Measurements from ENCODE around the gene MEAF6. TPM values are rescaled to one million over a fixed set of nuclear protein-coding genes. Genes with fewer than 3 reads are reported as not detected.

MEAF6 gene
- total RNA-seq (50.5 and 62.5 TPM in 2 replicates), polyA plus RNA-seq (24.3 and 28.0 TPM in 2 replicates), polyA minus RNA-seq (15.7 and 16.3 TPM in 2 replicates), Bru-seq, nascent RNA (percentile 74 among the genes with signal in this experiment), BruChase-seq, experiment 1, labeled RNA remaining after a 6-hour chase (percentile 84 among the genes with signal in this experiment), BruChase-seq, experiment 2, labeled RNA remaining after a 2-hour chase (percentile 81 among the genes with signal in this experiment)
- 41.3 and 44.5 TPM in 2 replicates for polyA plus RNA-seq (2011; cell fraction: cytosol; rRNA removed)
- 35.8 and 55.2 TPM in 2 replicates for polyA plus RNA-seq (2011; cell fraction: nucleus; rRNA removed)
- polyA plus RNA-seq (2012), result 40.8 and 41.2 TPM in 2 replicates
- polyA minus RNA-seq (2011; cell fraction: cytosol; rRNA and poly(A)+ RNA removed), result 14.5 TPM
- polyA minus RNA-seq (2011; cell fraction: nucleus; rRNA and poly(A)+ RNA removed), result 17.6 and 22.2 TPM in 2 replicates
- long read RNA-seq, transcript MEAF6-202 (6 exons, 603 nt), result minor isoform, 7 of 174 reads
- long read RNA-seq, transcript MEAF6-206 (8 exons, 1,408 nt), result minor isoform, 16 of 174 reads
- long read RNA-seq, transcript MEAF6-201 (7 exons, 1,525 nt), result major isoform, 138 of 174 reads
- long read RNA-seq, partial matches to known transcripts, result 4 of 174 reads
- long read RNA-seq, other reads (novel, unspliced or antisense), result 8 of 174 reads

DNA sequence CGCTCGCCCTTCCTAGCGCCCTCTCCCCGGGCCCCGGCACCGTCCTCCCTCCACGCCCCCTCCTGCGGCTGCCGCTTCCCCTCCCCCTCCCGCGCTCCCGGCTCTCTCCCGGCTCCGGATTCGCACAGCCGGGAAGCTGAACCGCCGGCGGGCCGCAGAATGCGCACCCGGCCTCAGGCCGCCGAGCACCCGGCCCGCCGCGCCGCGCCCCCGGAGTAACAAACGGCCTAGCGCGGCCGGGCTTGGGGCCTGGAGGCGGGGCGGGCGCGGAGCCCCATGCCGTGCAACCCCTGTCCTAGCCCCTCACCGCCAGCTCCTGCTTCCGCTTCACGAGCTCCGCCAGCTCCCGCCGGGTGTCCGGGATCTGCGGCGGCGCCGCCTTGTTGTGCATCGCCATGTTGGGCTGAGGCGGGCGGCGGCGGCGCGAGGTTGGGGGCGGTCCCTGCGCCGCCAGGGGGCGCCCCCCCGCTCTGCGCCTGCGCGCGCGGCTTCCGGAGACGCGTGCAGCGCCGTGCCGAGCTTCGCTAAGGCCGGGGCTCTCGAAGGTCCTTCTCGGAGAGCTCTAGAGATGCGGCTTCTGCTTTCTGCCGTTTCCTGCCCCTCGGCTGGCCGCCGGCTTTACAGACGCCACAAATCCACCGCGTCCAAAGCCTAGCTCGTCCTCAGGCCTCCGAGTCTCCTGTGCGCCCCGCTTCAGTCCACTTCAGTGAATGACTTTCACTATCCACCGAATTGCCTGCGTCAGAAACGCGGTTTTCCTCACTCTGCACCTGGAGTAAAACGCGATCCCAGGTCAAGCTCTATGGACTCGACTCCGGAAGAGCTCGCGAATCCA is at the start of gene MEAF6:
Gene MEAF6 (minus strand): TSS at position 417 of the 835 bp plus-strand sequence. CDS start 20 bp downstream, at position 397.
- no peaks in the 10 kb centered on the region for H3K9me1 ChIP-seq (replicated peaks; ENCODE audit: control insufficient read depth, extremely low read depth, insufficient read depth, low read length)
- no TSS peak for BruUV-seq (replicated peaks)
- peak within 1 kb of the TSS; percentile 87 for H3K27ac ChIP-seq (ENCODE audit: insufficient read depth, low read depth, low read length)
- H3K27me3 ChIP-seq (ENCODE audit: control insufficient read depth in 2 of 2, insufficient read depth in 2 of 2, low read length in 2 of 2), result no peaks in the 10 kb centered on the region
- H3K4me3 ChIP-seq (replicated peaks in 1 of 3; ENCODE audit: insufficient read depth in 1 of 3, low read depth in 1 of 3, low read length in 3 of 3), result peak within 1 kb of the TSS; percentile 72 to 81 (median 80)
- H3K4me2 ChIP-seq (ENCODE audit: insufficient read depth, low read length), result peak within 1 kb of the TSS; percentile 97
- intact Hi-C loops (cut with micrococcal nuclease), result loop anchor here (1.0 to 2.0 kb wide), 6 partner anchors 20 to 168 kb away; partner anchors contain the start of genes GNL2 and SNIP1
- H3K79me2 ChIP-seq (ENCODE audit: control insufficient read depth, insufficient read depth, low read length), result peaks cover 18% of the 10 kb centered on the region
- peaks cover 3 to 5% of the 10 kb centered on the region in 2 experiments for H3K36me3 ChIP-seq (ENCODE audit: control insufficient read depth in 2 of 2, extremely low read depth in 1 of 2, insufficient read depth in 2 of 2, low read length in 2 of 2)
- TF ChIP-seq MYC (IDR thresholded peaks at IDR 0.05; ENCODE audit: low read depth, low read length) (no peak), JUN (IDR thresholded peaks at IDR 0.05; ENCODE audit: borderline replicate concordance, insufficient read depth, insufficient read length, low read depth) (no peak), GATA2 (IDR thresholded peaks at IDR 0.05; ENCODE audit: insufficient read depth, insufficient read length, low read depth, low read length) (no peak), POLR2A (IDR thresholded peaks at IDR 0.05; ENCODE audit: low read depth, low read length) (peak; percentile 63), EZH2 (IDR thresholded peaks at IDR 0.05; ENCODE audit: borderline replicate concordance, low read depth, low read length, severe bottlenecking) (no peak), FOS (IDR thresholded peaks at IDR 0.05; ENCODE audit: borderline replicate concordance, insufficient read depth, low read length) (no peak), POLR2AphosphoS5 (IDR thresholded peaks at IDR 0.05; ENCODE audit: insufficient read depth, low read depth, low read length) (peak; percentile 93)
- TF ChIP-seq, protein P1, sequence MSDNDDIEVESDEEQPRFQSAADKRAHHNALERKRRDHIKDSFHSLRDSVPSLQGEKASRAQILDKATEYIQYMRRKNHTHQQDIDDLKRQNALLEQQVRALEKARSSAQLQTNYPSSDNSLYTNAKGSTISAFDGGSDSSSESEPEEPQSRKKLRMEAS (IDR thresholded peaks at IDR 0.05; ENCODE audit: insufficient read depth, insufficient read length), result peak; percentile 58
- TF ChIP-seq, protein P2, sequence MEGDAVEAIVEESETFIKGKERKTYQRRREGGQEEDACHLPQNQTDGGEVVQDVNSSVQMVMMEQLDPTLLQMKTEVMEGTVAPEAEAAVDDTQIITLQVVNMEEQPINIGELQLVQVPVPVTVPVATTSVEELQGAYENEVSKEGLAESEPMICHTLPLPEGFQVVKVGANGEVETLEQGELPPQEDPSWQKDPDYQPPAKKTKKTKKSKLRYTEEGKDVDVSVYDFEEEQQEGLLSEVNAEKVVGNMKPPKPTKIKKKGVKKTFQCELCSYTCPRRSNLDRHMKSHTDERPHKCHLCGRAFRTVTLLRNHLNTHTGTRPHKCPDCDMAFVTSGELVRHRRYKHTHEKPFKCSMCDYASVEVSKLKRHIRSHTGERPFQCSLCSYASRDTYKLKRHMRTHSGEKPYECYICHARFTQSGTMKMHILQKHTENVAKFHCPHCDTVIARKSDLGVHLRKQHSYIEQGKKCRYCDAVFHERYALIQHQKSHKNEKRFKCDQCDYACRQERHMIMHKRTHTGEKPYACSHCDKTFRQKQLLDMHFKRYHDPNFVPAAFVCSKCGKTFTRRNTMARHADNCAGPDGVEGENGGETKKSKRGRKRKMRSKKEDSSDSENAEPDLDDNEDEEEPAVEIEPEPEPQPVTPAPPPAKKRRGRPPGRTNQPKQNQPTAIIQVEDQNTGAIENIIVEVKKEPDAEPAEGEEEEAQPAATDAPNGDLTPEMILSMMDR (IDR thresholded peaks at IDR 0.05; ENCODE audit: extremely low read depth in 1 of 2, insufficient read depth in 1 of 2, low read depth in 1 of 2, low read length in 2 of 2), result peak; percentile 53 to 91
- peak; percentile 85 for DNase-seq (ENCODE audit: low read depth, low spot score)
- H3K9me3 ChIP-seq (replicated peaks; ENCODE audit: control insufficient read depth, insufficient read depth, low read length), result no peaks in the 10 kb centered on the region
- dilution Hi-C loops (cut with MboI; ENCODE audit: extremely low pct_ligation_motif_present, low sequenced_read_pairs), result no loop called here
- H2AFZ ChIP-seq (ENCODE audit: low read depth, low read length), result peak within 1 kb of the TSS; percentile 99
- peak; percentile 73 for FAIRE-seq
- ChIA-PET POLR2A (interaction anchor here (0.6 to 1.1 kb wide), 3 partner anchors 10 to 39 kb away, joined by 3 to 5 read pairs (median 3); partner anchors contain the start of gene SNIP1), CTCF (interaction anchor here (0.6 to 2.5 kb wide), 36 partner anchors 9 to 1321 kb away, joined by 3 to 26 read pairs (median 4); partner anchors contain the start of genes DNALI1 and SNIP1)
- peak within 1 kb of the TSS; percentile 93 for H3K9ac ChIP-seq (replicated peaks; ENCODE audit: extremely low read depth, insufficient read depth, low read length)
- H3K4me1 ChIP-seq (ENCODE audit: control insufficient read depth, extremely low read depth, insufficient read depth, low read length), result peaks cover 15% of the 10 kb centered on the region
- no peaks in the 10 kb centered on the region for H4K20me1 ChIP-seq (replicated peaks; ENCODE audit: control insufficient read depth, extremely low read depth, insufficient read depth, low read length)

Data from endothelial cell of umbilical vein (primary cell).